H1 (cell line): ENCODE data around the gene ZNF644.

Experiments used
- CTCF ChIP-seq, 3 experiments: IDR thresholded peaks; 1 replicate in 2 of 3; 2 replicates in 1 of 3; pipeline versions ENCODE4 v1.5.1 to v1.6.1; 2011; ENCODE audit warnings: low read length in 3 of 3, mild to moderate bottlenecking in 3 of 3, inconsistent platforms in 2 of 3, low read depth in 1 of 3, moderate library complexity in 1 of 3; ENCODE audit not compliant: insufficient read depth in 1 of 3; ENCODE audit errors: control extremely low read depth in 1 of 3
- EZH2 ChIP-seq: fragments of 200-600 bp; sonication (generic); IDR thresholded peaks from 2 replicates; pipeline ENCODE4 v1.7.1; 2012; ENCODE audit warnings: low read depth, mild to moderate bottlenecking, moderate library complexity, low read length, inconsistent platforms; ENCODE audit not compliant: severe bottlenecking
- PHF8 ChIP-seq: fragments of 200-600 bp; sonication (generic); conservative IDR thresholded peaks from 2 replicates; pipeline ENCODE4 v1.7.1; 2012; ENCODE audit warnings: low read depth, mild to moderate bottlenecking, inconsistent platforms, low read length, moderate library complexity
- POLR2A ChIP-seq, 2 experiments: IDR thresholded peaks; 1 replicate in 1 of 2; 2 replicates in 1 of 2; pipeline ENCODE4 v1.6.1; 2011; ENCODE audit warnings: low read depth in 2 of 2, low read length in 2 of 2, mild to moderate bottlenecking in 2 of 2; ENCODE audit errors: control extremely low read depth in 1 of 2
- POLR2AphosphoS5 ChIP-seq: IDR thresholded peaks from 2 replicates; pipeline ENCODE4 v1.6.1; 2011; ENCODE audit warnings: low read depth, low read length
- TBP ChIP-seq: IDR thresholded peaks from 2 replicates; pipeline ENCODE4 v1.6.1; 2011; ENCODE audit warnings: low read depth, low read length, improper control_type of control experiment

GRCh38 chr1:91065337-91065736, 43.5 kb upstream of the ZNF644 start:
- TF ChIP-seq EZH2 (no peak), CTCF (IDR thresholded peaks at IDR 0.05; ENCODE audit: control extremely low read depth in 1 of 3, insufficient read depth in 1 of 3, low read depth in 1 of 3, low read length in 3 of 3) (no peak), POLR2AphosphoS5 (no peak), TBP (no peak), POLR2A (IDR thresholded peaks at IDR 0.05; ENCODE audit: control extremely low read depth in 1 of 2, low read depth in 2 of 2, low read length in 2 of 2) (no peak), PHF8 (no peak)
